ENCODE results near the gene TRAPPC3.

- TF ChIP-seq LEF1 (IDR thresholded peaks at IDR 0.05; ENCODE audit: borderline replicate concordance) = no peak
- TF ChIP-seq PKNOX1 (IDR thresholded peaks at IDR 0.05) = no peak
- no peak for TF ChIP-seq FOXK2 (IDR thresholded peaks at IDR 0.05)
Observed at GRCh38 chr1:36122062-36123030, 26.9 kb downstream of the TRAPPC3 start.
